ENCODE measurements around the gene TBC1D19. TPM values are rescaled to one million over a fixed set of nuclear protein-coding genes. Genes with fewer than 3 reads are reported as not detected.

Gene TBC1D19
- total RNA-seq, 1 experiment from 2014 or later: 2.2 TPM

DNA sequence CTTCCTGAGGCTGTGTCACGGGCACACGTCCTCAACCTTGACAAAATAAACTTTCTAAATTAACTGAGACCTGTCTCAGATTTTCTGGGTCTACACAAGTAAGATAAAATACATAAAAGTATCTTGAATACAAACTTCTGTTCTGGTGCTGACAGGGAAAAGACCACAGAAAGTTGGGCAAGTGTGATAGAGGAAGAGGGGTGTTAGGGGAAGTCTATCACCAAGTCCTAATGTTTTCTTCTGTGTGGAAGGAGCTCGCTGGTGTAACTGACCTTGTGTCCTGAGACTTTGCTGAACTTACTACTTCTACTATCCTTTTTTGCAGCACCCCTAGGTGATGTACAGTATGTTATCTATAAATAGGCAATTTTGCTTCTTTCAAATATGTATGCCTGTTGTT is 179.8 kb downstream of the TBC1D19 start:
- H3K36me3 ChIP-seq (ENCODE audit: control insufficient read depth, insufficient read depth, low read length): no peaks in the 10 kb centered on the region
- BruUV-seq (replicated peaks): no TSS peak
- CTCF ChIA-PET: no interaction called here
- in situ Hi-C loops (cut with HindIII; ENCODE audit: low pct_unique_long_range_greater_than_20kb, low sequenced_read_pairs): no loop called here
- no peak overlapping the region for H3K4me3 ChIP-seq (ENCODE audit: low read depth in 2 of 2, low read length in 2 of 2)
- TF ChIP-seq POLR2AphosphoS5 (IDR thresholded peaks at IDR 0.05; ENCODE audit: low read depth, low read length): no peak
- TF ChIP-seq, protein P1, sequence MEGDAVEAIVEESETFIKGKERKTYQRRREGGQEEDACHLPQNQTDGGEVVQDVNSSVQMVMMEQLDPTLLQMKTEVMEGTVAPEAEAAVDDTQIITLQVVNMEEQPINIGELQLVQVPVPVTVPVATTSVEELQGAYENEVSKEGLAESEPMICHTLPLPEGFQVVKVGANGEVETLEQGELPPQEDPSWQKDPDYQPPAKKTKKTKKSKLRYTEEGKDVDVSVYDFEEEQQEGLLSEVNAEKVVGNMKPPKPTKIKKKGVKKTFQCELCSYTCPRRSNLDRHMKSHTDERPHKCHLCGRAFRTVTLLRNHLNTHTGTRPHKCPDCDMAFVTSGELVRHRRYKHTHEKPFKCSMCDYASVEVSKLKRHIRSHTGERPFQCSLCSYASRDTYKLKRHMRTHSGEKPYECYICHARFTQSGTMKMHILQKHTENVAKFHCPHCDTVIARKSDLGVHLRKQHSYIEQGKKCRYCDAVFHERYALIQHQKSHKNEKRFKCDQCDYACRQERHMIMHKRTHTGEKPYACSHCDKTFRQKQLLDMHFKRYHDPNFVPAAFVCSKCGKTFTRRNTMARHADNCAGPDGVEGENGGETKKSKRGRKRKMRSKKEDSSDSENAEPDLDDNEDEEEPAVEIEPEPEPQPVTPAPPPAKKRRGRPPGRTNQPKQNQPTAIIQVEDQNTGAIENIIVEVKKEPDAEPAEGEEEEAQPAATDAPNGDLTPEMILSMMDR (IDR thresholded peaks at IDR 0.05): no peak
- no peak for TF ChIP-seq SIN3A (IDR thresholded peaks at IDR 0.05; ENCODE audit: borderline replicate concordance, insufficient read depth, low read depth, low read length)
- TF ChIP-seq, protein P2, sequence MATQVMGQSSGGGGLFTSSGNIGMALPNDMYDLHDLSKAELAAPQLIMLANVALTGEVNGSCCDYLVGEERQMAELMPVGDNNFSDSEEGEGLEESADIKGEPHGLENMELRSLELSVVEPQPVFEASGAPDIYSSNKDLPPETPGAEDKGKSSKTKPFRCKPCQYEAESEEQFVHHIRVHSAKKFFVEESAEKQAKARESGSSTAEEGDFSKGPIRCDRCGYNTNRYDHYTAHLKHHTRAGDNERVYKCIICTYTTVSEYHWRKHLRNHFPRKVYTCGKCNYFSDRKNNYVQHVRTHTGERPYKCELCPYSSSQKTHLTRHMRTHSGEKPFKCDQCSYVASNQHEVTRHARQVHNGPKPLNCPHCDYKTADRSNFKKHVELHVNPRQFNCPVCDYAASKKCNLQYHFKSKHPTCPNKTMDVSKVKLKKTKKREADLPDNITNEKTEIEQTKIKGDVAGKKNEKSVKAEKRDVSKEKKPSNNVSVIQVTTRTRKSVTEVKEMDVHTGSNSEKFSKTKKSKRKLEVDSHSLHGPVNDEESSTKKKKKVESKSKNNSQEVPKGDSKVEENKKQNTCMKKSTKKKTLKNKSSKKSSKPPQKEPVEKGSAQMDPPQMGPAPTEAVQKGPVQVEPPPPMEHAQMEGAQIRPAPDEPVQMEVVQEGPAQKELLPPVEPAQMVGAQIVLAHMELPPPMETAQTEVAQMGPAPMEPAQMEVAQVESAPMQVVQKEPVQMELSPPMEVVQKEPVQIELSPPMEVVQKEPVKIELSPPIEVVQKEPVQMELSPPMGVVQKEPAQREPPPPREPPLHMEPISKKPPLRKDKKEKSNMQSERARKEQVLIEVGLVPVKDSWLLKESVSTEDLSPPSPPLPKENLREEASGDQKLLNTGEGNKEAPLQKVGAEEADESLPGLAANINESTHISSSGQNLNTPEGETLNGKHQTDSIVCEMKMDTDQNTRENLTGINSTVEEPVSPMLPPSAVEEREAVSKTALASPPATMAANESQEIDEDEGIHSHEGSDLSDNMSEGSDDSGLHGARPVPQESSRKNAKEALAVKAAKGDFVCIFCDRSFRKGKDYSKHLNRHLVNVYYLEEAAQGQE (IDR thresholded peaks at IDR 0.05; ENCODE audit: insufficient read depth in 1 of 2, low read depth in 2 of 2, low read length in 1 of 2): no peak
- no peak for TF ChIP-seq TCF7L2 (IDR thresholded peaks at IDR 0.05; ENCODE audit: low read depth, low read length)
- POLR2A ChIA-PET: no interaction called here
- no peaks in the 10 kb centered on the region for H3K4me1 ChIP-seq (ENCODE audit: control insufficient read depth, insufficient read depth, low read length)
- ATAC-seq: no peak
- no peaks in the 10 kb centered on the region for H3K9me3 ChIP-seq (ENCODE audit: control insufficient read depth, insufficient read depth, low read depth, low read length)
- DNase-seq (ENCODE audit: low read depth, low spot score): no peak
- intact Hi-C loops (cut with micrococcal nuclease; ENCODE audit: unreplicated experiment): no loop called here
- no peaks in the 10 kb centered on the region for H3K27me3 ChIP-seq (ENCODE audit: control insufficient read depth, insufficient read depth, low read length)
- H3K27ac ChIP-seq (ENCODE audit: low read length): no peak overlapping the region

DNA sequence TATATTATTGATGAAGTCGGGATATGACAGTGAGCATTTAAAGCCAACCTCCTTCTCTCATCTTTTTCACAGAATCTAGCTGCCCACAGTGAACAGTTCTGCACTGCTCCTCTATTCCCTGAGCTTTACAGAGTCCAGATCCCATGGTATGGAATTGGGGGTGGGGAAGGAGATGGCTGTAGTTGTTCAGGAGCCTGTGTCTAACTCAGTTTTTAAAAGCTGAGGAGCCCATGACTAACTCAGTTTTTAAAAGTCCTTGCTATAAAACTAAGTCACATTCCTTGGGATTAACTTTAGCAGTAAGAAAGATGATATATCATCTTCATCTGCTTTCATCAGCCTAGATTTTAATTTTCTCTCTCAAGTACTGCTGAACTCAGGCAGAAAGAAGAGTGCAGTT is 180.3 kb downstream of the TBC1D19 start:
- Histone ChIP-seq H3K4me1 (ENCODE audit: control insufficient read depth, insufficient read depth, low read length) (no peaks in the 10 kb centered on the region), H3K36me3 (ENCODE audit: control insufficient read depth, insufficient read depth, low read length) (no peaks in the 10 kb centered on the region), H3K27me3 (ENCODE audit: control insufficient read depth, insufficient read depth, low read length) (no peaks in the 10 kb centered on the region), H3K9me3 (ENCODE audit: control insufficient read depth, insufficient read depth, low read depth, low read length) (no peaks in the 10 kb centered on the region), H3K4me3 (ENCODE audit: low read depth in 2 of 2, low read length in 2 of 2) (no peak overlapping the region), H3K27ac (ENCODE audit: low read length) (no peak overlapping the region)
- no TSS peak for BruUV-seq (replicated peaks)
- DNase-seq (ENCODE audit: low read depth, low spot score) (no peak), ATAC-seq (no peak)
- in situ Hi-C loops (cut with HindIII; ENCODE audit: low pct_unique_long_range_greater_than_20kb, low sequenced_read_pairs) (no loop called here), intact Hi-C loops (cut with micrococcal nuclease; ENCODE audit: unreplicated experiment) (no loop called here)
- TF ChIP-seq, protein P1 (IDR thresholded peaks at IDR 0.05): no peak
- TF ChIP-seq TCF7L2 (IDR thresholded peaks at IDR 0.05; ENCODE audit: low read depth, low read length): no peak
- no peak for TF ChIP-seq POLR2AphosphoS5 (IDR thresholded peaks at IDR 0.05; ENCODE audit: low read depth, low read length)
- TF ChIP-seq, protein P2 (IDR thresholded peaks at IDR 0.05; ENCODE audit: insufficient read depth in 1 of 2, low read depth in 2 of 2, low read length in 1 of 2): no peak
- TF ChIP-seq SIN3A (IDR thresholded peaks at IDR 0.05; ENCODE audit: borderline replicate concordance, insufficient read depth, low read depth, low read length): no peak
- POLR2A ChIA-PET: no interaction called here
- CTCF ChIA-PET: no interaction called here

All from Panc1 (cell line).